DOHH2 (cell line): ENCODE results near the gene DNPEP.

Experiments used
- H3F3A ChIP-seq: fragments of 200-600 bp; sonication (generic), shearing (Covaris generic); 2 replicates; pipeline ENCODE4 v1.6.0; 2016; ENCODE audit warnings: antibody characterized with exemption, mild to moderate bottlenecking; ENCODE audit not compliant: control insufficient read depth, insufficient read depth
- H3K27ac ChIP-seq: fragments of 200-600 bp; sonication (generic); 2 replicates; pipeline ENCODE4 v1.5.1; 2014; ENCODE audit warnings: low read depth, mild to moderate bottlenecking, low read length, moderate library complexity
- H3K27me3 ChIP-seq: fragments of 200-600 bp; sonication (generic); 2 replicates; pipeline ENCODE4 v1.6.1; 2014; ENCODE audit warnings: mild to moderate bottlenecking, low read length, mixed read lengths; ENCODE audit not compliant: control insufficient read depth
- H3K36me3 ChIP-seq: fragments of 200-600 bp; sonication (generic); 2 replicates; pipeline ENCODE4 v1.6.1; 2014; ENCODE audit warnings: mild to moderate bottlenecking, low read length, moderate library complexity, mixed read lengths; ENCODE audit not compliant: control insufficient read depth
- H3K4me1 ChIP-seq: fragments of 200-600 bp; sonication (generic); 2 replicates; pipeline ENCODE4 v1.6.1; 2014; ENCODE audit warnings: mild to moderate bottlenecking, low read length, mixed read lengths; ENCODE audit not compliant: control insufficient read depth
- H3K4me2 ChIP-seq: fragments of 200-600 bp; sonication (generic); 2 replicates; pipeline ENCODE4 v1.6.0; 2014; ENCODE audit warnings: mild to moderate bottlenecking, low read length, moderate library complexity
- H3K4me3 ChIP-seq: fragments of 200-600 bp; sonication (generic); 2 replicates; pipeline ENCODE4 v1.5.1; 2014; ENCODE audit warnings: mild to moderate bottlenecking, low read length, mixed read lengths
- H3K79me2 ChIP-seq: fragments of 200-600 bp; sonication (generic); 2 replicates; pipeline ENCODE4 v1.6.1; 2014; ENCODE audit warnings: mild to moderate bottlenecking, low read length, mixed read lengths; ENCODE audit not compliant: control insufficient read depth
- H3K9me2 ChIP-seq: fragments of 200-600 bp; sonication (generic); replicated peaks from 2 replicates; pipeline ENCODE4 v1.6.1; 2014; ENCODE audit warnings: mild to moderate bottlenecking, low read length, mixed read lengths; ENCODE audit not compliant: control insufficient read depth
- H3K9me3 ChIP-seq: fragments of 200-600 bp; sonication (generic); 2 replicates; pipeline ENCODE4 v1.6.1; 2014; ENCODE audit warnings: antibody characterized with exemption, low read length, mixed read lengths; ENCODE audit not compliant: control insufficient read depth, insufficient read depth
- H4K20me1 ChIP-seq: fragments of 200-600 bp; sonication (generic); 2 replicates; pipeline ENCODE4 v1.6.0; 2014; ENCODE audit warnings: low read depth, mild to moderate bottlenecking, antibody characterized with exemption, low read length, moderate library complexity; ENCODE audit not compliant: control insufficient read depth, insufficient read depth
- EZH2phosphoT487 ChIP-seq: fragments of 200-600 bp; sonication (generic); IDR thresholded peaks from 2 replicates; pipeline ENCODE4 v1.6.1; 2017; ENCODE audit warnings: borderline replicate concordance, mild to moderate bottlenecking, antibody characterized with exemption, low read length, moderate library complexity, mixed read lengths
- TF ChIP-seq, protein P1 (sequence below): fragments of 200-600 bp; sonication (generic); IDR thresholded peaks from one replicate; pipeline ENCODE4 v1.5.1; 2014; ENCODE audit warnings: antibody characterized with exemption, mild to moderate bottlenecking, low read depth, low read length; ENCODE audit not compliant: poor library complexity, severe bottlenecking

The DNPEP gene

DNA sequence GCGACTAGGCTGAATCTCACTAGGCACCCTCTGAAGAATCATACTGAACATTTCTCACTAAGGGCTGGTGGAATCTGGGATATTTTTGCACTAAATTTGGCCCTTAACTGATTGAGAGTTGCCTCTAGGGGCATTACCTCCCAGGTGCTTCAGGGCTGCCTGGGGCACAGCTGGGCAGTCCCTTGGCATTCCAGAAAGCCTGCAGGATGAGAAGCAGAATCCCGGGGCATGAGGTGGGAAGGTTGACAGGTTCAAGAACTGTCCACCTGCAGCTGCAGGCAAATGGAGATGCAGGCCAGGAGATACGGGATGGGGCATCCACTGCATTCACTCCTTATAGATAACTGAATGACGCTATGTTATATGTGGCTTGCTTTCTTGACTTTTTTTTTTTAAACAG lies 62.6 kb downstream of the DNPEP start:
- Histone ChIP-seq H3K9me3 (no peaks in the 10 kb centered on the region), H4K20me1 (no peaks in the 10 kb centered on the region), H3K9me2 (no peaks in the 10 kb centered on the region), H3K27me3 (peaks cover 43% of the 10 kb centered on the region), H3K4me3 (no peak overlapping the region), H3K4me1 (peaks cover 4% of the 10 kb centered on the region; the same call in 1 of the 2 replicates), H3K36me3 (no peaks in the 10 kb centered on the region), H3K79me2 (no peaks in the 10 kb centered on the region), H3F3A (no peaks in the 10 kb centered on the region), H3K4me2 (no peak overlapping the region), H3K27ac (no peak overlapping the region)
- TF ChIP-seq, protein P1, sequence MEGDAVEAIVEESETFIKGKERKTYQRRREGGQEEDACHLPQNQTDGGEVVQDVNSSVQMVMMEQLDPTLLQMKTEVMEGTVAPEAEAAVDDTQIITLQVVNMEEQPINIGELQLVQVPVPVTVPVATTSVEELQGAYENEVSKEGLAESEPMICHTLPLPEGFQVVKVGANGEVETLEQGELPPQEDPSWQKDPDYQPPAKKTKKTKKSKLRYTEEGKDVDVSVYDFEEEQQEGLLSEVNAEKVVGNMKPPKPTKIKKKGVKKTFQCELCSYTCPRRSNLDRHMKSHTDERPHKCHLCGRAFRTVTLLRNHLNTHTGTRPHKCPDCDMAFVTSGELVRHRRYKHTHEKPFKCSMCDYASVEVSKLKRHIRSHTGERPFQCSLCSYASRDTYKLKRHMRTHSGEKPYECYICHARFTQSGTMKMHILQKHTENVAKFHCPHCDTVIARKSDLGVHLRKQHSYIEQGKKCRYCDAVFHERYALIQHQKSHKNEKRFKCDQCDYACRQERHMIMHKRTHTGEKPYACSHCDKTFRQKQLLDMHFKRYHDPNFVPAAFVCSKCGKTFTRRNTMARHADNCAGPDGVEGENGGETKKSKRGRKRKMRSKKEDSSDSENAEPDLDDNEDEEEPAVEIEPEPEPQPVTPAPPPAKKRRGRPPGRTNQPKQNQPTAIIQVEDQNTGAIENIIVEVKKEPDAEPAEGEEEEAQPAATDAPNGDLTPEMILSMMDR, result no peak

DNA sequence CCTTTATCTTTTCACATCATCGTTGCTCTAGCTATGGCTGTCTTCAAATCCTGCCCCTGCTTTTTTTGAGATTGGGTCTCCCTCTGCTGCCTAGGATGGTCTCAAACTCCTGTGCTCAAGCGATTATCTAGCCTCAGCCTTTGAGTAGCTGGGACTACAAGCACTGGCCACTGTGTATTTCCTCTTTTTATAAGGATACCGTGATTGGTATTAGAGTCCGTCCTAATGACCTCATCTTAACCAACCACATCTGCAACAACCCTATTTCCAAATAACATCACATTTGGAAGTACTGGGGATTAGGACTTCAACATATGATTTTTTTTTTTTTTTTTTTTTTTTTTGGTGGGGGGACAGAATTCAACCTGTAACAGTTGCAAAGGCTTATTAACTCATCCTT lies 64.3 kb downstream of the DNPEP start:
- Histone ChIP-seq H3K4me3 (no peak overlapping the region), H3K4me2 (no peak overlapping the region), H3K4me1 (peaks cover 4% of the 10 kb centered on the region; the same call in 1 of the 2 replicates), H3K9me2 (no peaks in the 10 kb centered on the region), H3K27ac (no peak overlapping the region), H3F3A (no peaks in the 10 kb centered on the region), H4K20me1 (no peaks in the 10 kb centered on the region), H3K79me2 (no peaks in the 10 kb centered on the region), H3K9me3 (no peaks in the 10 kb centered on the region), H3K36me3 (no peaks in the 10 kb centered on the region), H3K27me3 (peaks cover 33% of the 10 kb centered on the region)
- TF ChIP-seq, protein P1, result no peak
- no peak for TF ChIP-seq EZH2phosphoT487
